Fibroblast of lung (primary cell): ENCODE results near the gene DDAH2. TPM values are rescaled to one million over a fixed set of nuclear protein-coding genes. Genes with fewer than 3 reads are reported as not detected.

Experiments used
- DNase-seq, 2 donors: peaks; one replicate each; pipeline versions ENCODE4 v3.0.0 to v3.0.0-alpha.2; 2010; ENCODE audit warnings: low read depth in 2 of 2
- H2AFZ ChIP-seq: 2 replicates; pipeline ENCODE4 v1.5.1; 2012; ENCODE audit warnings: low read length, control low read depth, inconsistent platforms
- H3K27ac ChIP-seq: 2 replicates; pipeline ENCODE4 v1.5.1; 2011; ENCODE audit warnings: low read length, control low read depth; ENCODE audit not compliant: insufficient read depth
- H3K27me3 ChIP-seq: 2 replicates; pipeline ENCODE4 v1.5.1; 2011; ENCODE audit warnings: mild to moderate bottlenecking, low read length; ENCODE audit not compliant: control insufficient read depth, insufficient read depth
- H3K36me3 ChIP-seq: 2 replicates; pipeline ENCODE4 v1.5.1; 2011; ENCODE audit warnings: low read length; ENCODE audit not compliant: control insufficient read depth, insufficient read depth
- H3K4me1 ChIP-seq: 2 replicates; pipeline ENCODE4 v1.5.1; 2011; ENCODE audit warnings: low read length; ENCODE audit not compliant: control insufficient read depth, insufficient read depth; ENCODE audit errors: extremely low read depth
- H3K4me2 ChIP-seq: 2 replicates; pipeline ENCODE4 v1.5.1; 2011; ENCODE audit warnings: low read length, control low read depth; ENCODE audit not compliant: insufficient read depth; ENCODE audit errors: extremely low read depth
- H3K4me3 ChIP-seq, 4 experiments: fragments of 200-600 bp in 1 of 4; sonication (generic) in 1 of 4; replicated peaks in 1 of 4; 2 replicates each; pipeline ENCODE4 v1.5.1; 2011 to 2016; ENCODE audit warnings: low read length in 4 of 4, low read depth in 3 of 4, mild to moderate bottlenecking in 3 of 4, control low read depth in 2 of 4, inconsistent platforms in 1 of 4, mixed read lengths in 1 of 4; ENCODE audit not compliant: insufficient read depth in 1 of 4; ENCODE audit errors: control extremely low read depth in 1 of 4
- H3K79me2 ChIP-seq: 2 replicates; pipeline ENCODE4 v1.5.1; 2012; ENCODE audit warnings: mild to moderate bottlenecking, low read length, inconsistent platforms; ENCODE audit not compliant: control insufficient read depth, insufficient read depth
- H3K9ac ChIP-seq: 2 replicates; pipeline ENCODE4 v1.5.1; 2011; ENCODE audit warnings: mild to moderate bottlenecking, low read length, control low read depth; ENCODE audit not compliant: insufficient read depth
- H3K9me3 ChIP-seq: 2 replicates; pipeline ENCODE4 v1.5.1; 2012; ENCODE audit warnings: low read depth, low read length; ENCODE audit not compliant: control insufficient read depth, insufficient read depth
- H4K20me1 ChIP-seq: 2 replicates; pipeline ENCODE4 v1.5.1; 2011; ENCODE audit warnings: low read length; ENCODE audit not compliant: control insufficient read depth, insufficient read depth; ENCODE audit errors: extremely low read depth
- EZH2 ChIP-seq: IDR thresholded peaks from 2 replicates; pipeline ENCODE4 v1.5.1; 2012; ENCODE audit warnings: low read length, control low read depth, mild to moderate bottlenecking; ENCODE audit errors: missing control alignments
- polyA plus RNA-seq, 2 donors: library from polyadenylated mRNA; depleted of rRNA in 1 of 2; stranded (reverse) in 1 of 2; unstranded in 1 of 2; fragments of >200 nt; gene quantifications; 2 replicates each; pipeline ENCODE4 v1.2.1, GENCODE V29; 2011 to 2012; ENCODE audit warnings: missing spikeins in 1 of 2
- total RNA-seq: library from RNA; depleted of rRNA; stranded (reverse); fragments of >200 nt; gene quantifications from 2 replicates; pipeline ENCODE4 v1.2.1, GENCODE V29; 2014
- TF ChIP-seq, protein P1 (sequence below), 2 donors: IDR thresholded peaks in 1 of 2; conservative IDR thresholded peaks in 1 of 2; 1 replicate in 1 of 2; 2 replicates in 1 of 2; pipeline ENCODE4 v1.5.1; 2011 to 2012; ENCODE audit warnings: low read length in 2 of 2, control low read depth in 1 of 2, inconsistent platforms in 1 of 2, low read depth in 1 of 2, mild to moderate bottlenecking in 1 of 2

DDAH2 gene
- total and polyA plus RNA-seq, 2 donors (not counting 1 experiment from before 2014, with no cell fraction given) = 42.5 to 119 TPM

DNA sequence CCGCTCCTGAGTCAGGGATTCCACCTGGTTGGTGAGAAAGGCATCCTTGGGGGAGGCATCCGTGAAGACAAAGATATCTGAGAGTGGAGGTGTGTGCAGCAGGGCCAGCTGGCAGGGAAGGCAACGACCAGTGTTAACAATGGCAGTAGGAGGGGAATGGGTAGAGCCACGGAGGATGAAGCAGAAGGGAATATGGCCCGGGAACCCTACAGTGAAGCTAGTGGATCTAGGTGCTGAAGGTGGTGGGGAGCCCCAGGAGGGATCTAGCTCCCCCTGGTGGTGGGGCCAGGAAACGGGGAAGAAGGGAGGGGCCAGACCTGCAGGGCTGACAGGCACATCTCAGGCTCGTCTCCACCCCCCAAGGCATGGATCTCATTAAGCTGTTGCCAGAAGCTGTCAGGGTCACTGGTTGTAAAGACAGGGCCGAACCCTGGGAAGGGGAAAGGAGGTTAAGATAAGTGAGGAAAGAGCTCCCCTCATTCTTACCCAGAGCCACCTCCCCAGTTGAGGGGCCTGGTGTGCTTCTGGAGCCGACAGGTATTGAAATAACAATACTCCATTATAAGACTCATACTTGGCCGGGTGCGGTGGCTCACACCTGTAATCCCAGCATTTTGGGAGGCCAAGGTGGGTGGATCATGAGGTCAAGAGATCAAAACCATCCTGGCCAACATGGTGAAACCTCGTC, 40.7 kb upstream of the DDAH2 start:
- no peak overlapping the region for H3K4me2 ChIP-seq

DNA sequence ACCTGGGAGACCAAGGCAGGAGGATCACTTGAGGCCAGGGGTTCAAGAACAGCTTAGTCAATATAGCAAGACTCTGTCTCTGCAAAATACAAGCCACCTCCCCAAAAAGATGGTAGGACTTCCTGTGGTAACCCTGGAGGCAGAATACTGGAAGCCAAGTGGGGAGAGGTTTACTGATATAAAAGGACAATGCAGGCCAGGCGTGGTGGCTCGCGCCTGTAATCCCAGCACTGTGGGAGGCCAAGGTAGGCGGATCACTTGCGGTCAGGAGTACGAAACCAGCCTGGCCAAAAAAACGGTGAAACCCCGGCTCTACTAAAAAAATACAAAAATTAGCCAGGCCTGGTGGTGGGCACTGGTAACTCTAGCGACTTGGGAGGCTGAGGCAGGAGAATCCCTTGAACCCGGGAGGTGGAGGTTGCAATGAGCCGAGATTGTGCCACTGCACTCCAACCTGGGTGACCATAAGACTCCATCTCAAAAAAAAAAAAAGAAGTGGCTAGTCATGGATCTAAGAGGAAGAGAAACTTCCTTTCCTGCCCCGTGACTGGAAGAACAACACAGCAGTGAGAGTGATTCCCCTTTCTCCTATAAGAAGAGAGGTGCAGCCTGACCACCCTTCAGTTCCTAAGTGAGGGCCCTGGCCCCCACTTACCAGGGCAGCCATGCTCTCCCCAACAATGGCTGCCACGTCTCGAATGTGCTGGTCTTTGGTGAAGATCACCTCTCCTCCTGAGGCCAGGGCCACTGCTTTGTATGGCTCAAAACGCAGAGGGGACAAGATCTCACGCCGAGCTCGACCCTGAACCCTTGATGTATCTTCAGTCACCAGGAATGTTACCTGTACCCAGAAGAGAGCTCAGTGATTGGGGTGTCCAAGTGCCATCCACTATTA, 39.5 kb upstream of the DDAH2 start:
- Histone ChIP-seq H2AFZ (no peak overlapping the region), H3K4me3 (no peak overlapping the region), H3K9me3 (no peaks in the 10 kb centered on the region), H3K79me2 (no peaks in the 10 kb centered on the region), H3K4me2 (no peak overlapping the region), H3K27ac (no peak overlapping the region), H3K27me3 (no peaks in the 10 kb centered on the region), H3K9ac (no peak overlapping the region), H3K36me3 (no peaks in the 10 kb centered on the region), H3K4me1 (peaks cover under 1% of the 10 kb centered on the region), H4K20me1 (no peaks in the 10 kb centered on the region)
- TF ChIP-seq EZH2 = no peak
- TF ChIP-seq, protein P1, sequence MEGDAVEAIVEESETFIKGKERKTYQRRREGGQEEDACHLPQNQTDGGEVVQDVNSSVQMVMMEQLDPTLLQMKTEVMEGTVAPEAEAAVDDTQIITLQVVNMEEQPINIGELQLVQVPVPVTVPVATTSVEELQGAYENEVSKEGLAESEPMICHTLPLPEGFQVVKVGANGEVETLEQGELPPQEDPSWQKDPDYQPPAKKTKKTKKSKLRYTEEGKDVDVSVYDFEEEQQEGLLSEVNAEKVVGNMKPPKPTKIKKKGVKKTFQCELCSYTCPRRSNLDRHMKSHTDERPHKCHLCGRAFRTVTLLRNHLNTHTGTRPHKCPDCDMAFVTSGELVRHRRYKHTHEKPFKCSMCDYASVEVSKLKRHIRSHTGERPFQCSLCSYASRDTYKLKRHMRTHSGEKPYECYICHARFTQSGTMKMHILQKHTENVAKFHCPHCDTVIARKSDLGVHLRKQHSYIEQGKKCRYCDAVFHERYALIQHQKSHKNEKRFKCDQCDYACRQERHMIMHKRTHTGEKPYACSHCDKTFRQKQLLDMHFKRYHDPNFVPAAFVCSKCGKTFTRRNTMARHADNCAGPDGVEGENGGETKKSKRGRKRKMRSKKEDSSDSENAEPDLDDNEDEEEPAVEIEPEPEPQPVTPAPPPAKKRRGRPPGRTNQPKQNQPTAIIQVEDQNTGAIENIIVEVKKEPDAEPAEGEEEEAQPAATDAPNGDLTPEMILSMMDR (conservative IDR thresholded peaks at IDR 0.05 in 1 of 2, IDR thresholded peaks at IDR 0.05 in 1 of 2; ENCODE audit: low read depth in 1 of 2, low read length in 2 of 2) = no peak
- DNase-seq = no peak

More for the DNA sequence above, 40.7 kb upstream of the DDAH2 start:
- no peaks in the 10 kb centered on the region for H3K9me3 ChIP-seq
- H3K4me3 ChIP-seq = no peak overlapping the region
- H3K27ac ChIP-seq = no peak overlapping the region
- no peak overlapping the region for H2AFZ ChIP-seq
- TF ChIP-seq, protein P1 (conservative IDR thresholded peaks at IDR 0.05 in 1 of 2, IDR thresholded peaks at IDR 0.05 in 1 of 2; ENCODE audit: low read depth in 1 of 2, low read length in 2 of 2) = peak; percentile 68 to 71
- TF ChIP-seq EZH2 = no peak
- H3K79me2 ChIP-seq = no peaks in the 10 kb centered on the region
- H3K4me1 ChIP-seq = no peaks in the 10 kb centered on the region
- DNase-seq = peak in 1 of 2 donors; percentile 39
- no peaks in the 10 kb centered on the region for H3K27me3 ChIP-seq
- H4K20me1 ChIP-seq = no peaks in the 10 kb centered on the region
- no peak overlapping the region for H3K9ac ChIP-seq
- H3K36me3 ChIP-seq = no peaks in the 10 kb centered on the region

DNA sequence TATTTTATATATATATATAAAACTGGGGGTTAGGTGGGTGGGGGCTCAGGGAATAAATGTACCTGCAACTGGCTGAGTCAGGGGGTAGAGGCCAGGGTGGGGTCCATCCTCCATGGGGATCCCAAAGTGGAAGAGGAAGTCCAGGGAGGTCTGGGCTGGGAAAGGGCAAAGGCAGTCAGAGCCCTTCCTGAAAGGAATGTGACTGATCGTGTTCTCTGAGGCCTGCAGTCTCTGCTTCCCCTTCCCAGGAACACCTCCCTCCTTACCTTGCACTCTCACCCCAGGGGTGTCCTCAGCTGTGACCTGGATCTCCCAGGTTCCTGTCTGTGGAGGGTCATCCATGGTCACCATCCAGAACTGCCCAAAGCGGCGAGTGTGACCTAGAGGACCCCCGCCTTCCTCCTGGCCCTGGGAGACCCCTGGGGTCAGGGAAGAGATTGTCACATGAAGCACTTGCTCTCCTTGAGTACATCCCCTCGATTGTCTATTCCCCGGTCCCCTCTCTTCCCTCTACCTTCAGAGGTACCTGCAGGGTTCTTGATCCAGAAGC, 38.1 kb upstream of the DDAH2 start:
- TF ChIP-seq, protein P1 (conservative IDR thresholded peaks at IDR 0.05 in 1 of 2, IDR thresholded peaks at IDR 0.05 in 1 of 2; ENCODE audit: low read depth in 1 of 2, low read length in 2 of 2) = no peak
- TF ChIP-seq EZH2 = no peak
- Histone ChIP-seq H3K4me1 (peaks cover 4% of the 10 kb centered on the region), H3K36me3 (no peaks in the 10 kb centered on the region), H3K79me2 (no peaks in the 10 kb centered on the region), H3K27me3 (no peaks in the 10 kb centered on the region), H3K9me3 (no peaks in the 10 kb centered on the region), H2AFZ (no peak overlapping the region), H3K27ac (no peak overlapping the region), H3K4me3 (no peak overlapping the region), H4K20me1 (no peaks in the 10 kb centered on the region), H3K4me2 (no peak overlapping the region), H3K9ac (no peak overlapping the region)
- no peak for DNase-seq
